Left ventricle myocardium inferior (tissue), 1 donor: ENCODE measurements around the gene SLC12A3. TPM values are rescaled to one million over a fixed set of nuclear protein-coding genes. Genes with fewer than 3 reads are reported as not detected.
"Not testable (repeated sequence)": the region's sequence is repeated elsewhere in the genome, so short reads cannot be mapped to it uniquely, and the experiment has no call there.

ENCODE experiments used
- DNase-seq: peaks from one replicate; pipeline ENCODE4 v3.0.0-alpha.2; 2020
- H3K27ac ChIP-seq: fragments of 200-600 bp; replicated peaks from 2 replicates; pipeline ENCODE4 v1.8.0; 2021
- H3K27me3 ChIP-seq: fragments of 200-600 bp; 2 replicates; pipeline ENCODE4 v1.8.0; 2021; ENCODE audit warnings: low read depth
- H3K36me3 ChIP-seq: fragments of 200-600 bp; 2 replicates; pipeline ENCODE4 v1.8.0; 2021
- H3K4me1 ChIP-seq: fragments of 200-600 bp; 2 replicates; pipeline ENCODE4 v1.8.0; 2021
- H3K4me3 ChIP-seq: fragments of 200-600 bp; 2 replicates; pipeline ENCODE4 v1.8.0; 2021; ENCODE audit warnings: mild to moderate bottlenecking, moderate library complexity
- H3K9me3 ChIP-seq: fragments of 200-600 bp; replicated peaks from 2 replicates; pipeline ENCODE4 v1.8.0; 2021
- CTCF ChIP-seq: fragments of 200-600 bp; IDR thresholded peaks from 2 replicates; pipeline ENCODE4 v1.8.0; 2021; ENCODE audit warnings: antibody characterized with exemption, mild to moderate bottlenecking, borderline replicate concordance
- intact Hi-C: fragments of 100-400 bp; cut with micrococcal nuclease; formaldehyde crosslinking; loops from one replicate; pipeline ENCODE4 v1.11.0; 2022
- total RNA-seq: library from RNA; stranded (reverse); fragmentation: NEBNext Ultra II Directional; extraction: Animal tissue kit (Norgen Biotek cat#: 25700); gene quantifications from one replicate; pipeline ENCODE4 v1.2.1, GENCODE V29; 2021
- donor health status: DM: no; HTN: yes; CAD: no; lungs with severe emphysema.

Gene SLC12A3
- total RNA-seq, 1 donor from 2014 or later, result not detected

GRCh38 chr16:56932721-56933619 lies 68.0 kb downstream of the SLC12A3 start:
- peak; percentile 10 for TF ChIP-seq CTCF
- Histone ChIP-seq H3K4me1 (peaks cover 67% of the 10 kb centered on the region), H3K27me3 (no peaks in the 10 kb centered on the region), H3K36me3 (peaks cover 42% of the 10 kb centered on the region), H3K4me3 (peak overlapping the region; percentile 99), H3K27ac (peak overlapping the region; percentile 100), H3K9me3 (no peaks in the 10 kb centered on the region)
- intact Hi-C loops, result no loop called here
- DNase-seq, result peak; percentile 82

GRCh38 chr16:56933828-56934598 lies 69.0 kb downstream of the SLC12A3 start:
- no peaks in the 10 kb centered on the region for H3K27me3 ChIP-seq
- H3K27ac ChIP-seq, result peak overlapping the region; percentile 100
- H3K9me3 ChIP-seq, result no peaks in the 10 kb centered on the region
- H3K36me3 ChIP-seq, result peaks cover 53% of the 10 kb centered on the region
- H3K4me3 ChIP-seq, result peak overlapping the region; percentile 99
- H3K4me1 ChIP-seq, result peaks cover 77% of the 10 kb centered on the region
- intact Hi-C loops, result no loop called here
- DNase-seq, result no peak
- TF ChIP-seq CTCF, result no peak

- Histone ChIP-seq H3K4me3 (peak overlapping the region; percentile 99), H3K36me3 (peaks cover 59% of the 10 kb centered on the region), H3K27ac (peak overlapping the region; percentile 100), H3K4me1 (peaks cover 82% of the 10 kb centered on the region)
- H3K9me3 ChIP-seq, DNase-seq, intact Hi-C loops, H3K27me3 ChIP-seq: not testable (repeated sequence)
Observed at GRCh38 chr16:56934599-56935145, 69.7 kb downstream of the SLC12A3 start.

- Histone ChIP-seq H3K27me3 (no peaks in the 10 kb centered on the region), H3K4me1 (peaks cover 85% of the 10 kb centered on the region), H3K9me3 (no peaks in the 10 kb centered on the region), H3K4me3 (peak overlapping the region; percentile 99), H3K27ac (peak overlapping the region; percentile 100), H3K36me3 (peaks cover 65% of the 10 kb centered on the region)
- TF ChIP-seq CTCF, result no peak
- intact Hi-C loops, result no loop called here
- DNase-seq, result no peak
Observed at GRCh38 chr16:56935201-56935600, 70.2 kb downstream of the SLC12A3 start.

GRCh38 chr16:56936491-56936890 lies 71.5 kb downstream of the SLC12A3 start:
- no peak for TF ChIP-seq CTCF
- intact Hi-C loops, result no loop called here
- DNase-seq, result no peak
- no peaks in the 10 kb centered on the region for H3K27me3 ChIP-seq
- peak overlapping the region; percentile 13 for H3K27ac ChIP-seq
- H3K4me1 ChIP-seq, result peaks cover 77% of the 10 kb centered on the region
- H3K36me3 ChIP-seq, result peaks cover 78% of the 10 kb centered on the region
- no peaks in the 10 kb centered on the region for H3K9me3 ChIP-seq
- H3K4me3 ChIP-seq, result peak overlapping the region; percentile 99
